Subcutaneous adipose tissue (tissue), 4 donors: Measurements from ENCODE around the gene WIPF2. TPM values are rescaled to one million over a fixed set of nuclear protein-coding genes. Genes with fewer than 3 reads are reported as not detected.

Source experiments
- CTCF ChIP-seq: fragments of 450-650 bp; IDR thresholded peaks from one replicate; pipeline ENCODE4 v1.5.1; 2016; ENCODE audit warnings: low read depth, mild to moderate bottlenecking, control low read depth, antibody characterized with exemption, moderate library complexity
- small RNA-seq: library from RNA; depleted of rRNA; stranded (forward); fragments of <200 nt; gene quantifications from one replicate; pipeline ENCODE3, GENCODE V24; 2016
- total RNA-seq, 4 donors: library from RNA; depleted of rRNA; stranded (reverse); fragments of >200 nt; gene quantifications; one replicate each; pipeline ENCODE4 v1.1.0, GENCODE V29; 2016

Gene WIPF2
- total RNA-seq, 4 donors from 2014 or later: 8.1 to 10.2 (median 9.7) TPM

- no peak for TF ChIP-seq CTCF
Observed at GRCh38 chr17:40331743-40332641, 112.9 kb downstream of the WIPF2 start.

Small RNAs within 50 kb of the gene (small RNA-seq; reads per million reads assigned to genes)
- gene MIR6867: not detected

Other genes with a start within 250 kb of the WIPF2 start
- 10 to 100 TPM; 52.2 to 86.8 (median 68.2) TPM for gene PSMD3, start 238.5 kb upstream of the WIPF2 start, total RNA-seq
- gene CSF3, start 203.9 kb upstream of the WIPF2 start, total RNA-seq: not detected
- gene MED24, start 164.9 kb upstream of the WIPF2 start, total RNA-seq: 10 to 100 TPM; 47.6 to 75.5 (median 63.0) TPM
- gene THRA, start 156.3 kb upstream of the WIPF2 start, total RNA-seq: 10 to 100 TPM; 35.7 to 81.2 (median 47.1) TPM
- 10 to 100 TPM in 2 of 4 donors, 1 to 10 TPM in 2; 4.2 to 16.0 (median 12.7) TPM for gene NR1D1, start 118.7 kb upstream of the WIPF2 start, total RNA-seq
- gene MSL1, start 97.3 kb upstream of the WIPF2 start, total RNA-seq: 10 to 100 TPM; 42.0 to 87.6 (median 61.7) TPM
- 10 to 100 TPM; 37.4 to 81.4 (median 71.8) TPM for gene CASC3, start 78.8 kb upstream of the WIPF2 start, total RNA-seq
- 1 to 10 TPM; 2.4 to 7.3 (median 5.2) TPM for gene RAPGEFL1, start 41.8 kb upstream of the WIPF2 start, total RNA-seq
- 1 to 10 TPM in 1 of 4 donors, under 1 TPM in 3; 0.16 to 2.2 (median 0.30) TPM for gene CDC6, start 68.6 kb downstream of the WIPF2 start, total RNA-seq
- 10 to 100 TPM; 13.9 to 21.5 (median 17.9) TPM for gene RARA, start 89.9 kb downstream of the WIPF2 start, total RNA-seq
- under 1 TPM in 1 of 4 donors, not detected in 3; 0.94 TPM for gene GJD3, start 145.4 kb downstream of the WIPF2 start, total RNA-seq
- gene TOP2A, start 198.6 kb downstream of the WIPF2 start, total RNA-seq: 1 to 10 TPM in 2 of 4 donors, under 1 TPM in 2; 0.75 to 8.5 (median 3.7) TPM
- 100 to 1,000 TPM; 147 to 268 (median 232) TPM for gene IGFBP4, start 224.1 kb downstream of the WIPF2 start, total RNA-seq